Skin epidermis (tissue), 12 donors: ENCODE data around the gene HUNK.
"Not testable (repeated sequence)": the region's sequence is repeated elsewhere in the genome, so short reads cannot be mapped to it uniquely, and the experiment has no call there.

Source experiments
- H3K27ac ChIP-seq, 21 experiments: fragments of 200-600 bp; sonication (generic) in 11 of 21; one replicate each; pipeline ENCODE4 v1.5.0; 2020; ENCODE audit warnings: mild to moderate bottlenecking in 3 of 21, inconsistent platforms in 2 of 21, moderate library complexity in 2 of 21
- H3K4me3 ChIP-seq, 7 experiments: fragments of 200-600 bp; sonication (generic) in 2 of 7; one replicate each; pipeline ENCODE4 v1.5.0; 2020; ENCODE audit warnings: inconsistent platforms in 2 of 7, mild to moderate bottlenecking in 2 of 7, moderate library complexity in 1 of 7

HUNK gene

DNA sequence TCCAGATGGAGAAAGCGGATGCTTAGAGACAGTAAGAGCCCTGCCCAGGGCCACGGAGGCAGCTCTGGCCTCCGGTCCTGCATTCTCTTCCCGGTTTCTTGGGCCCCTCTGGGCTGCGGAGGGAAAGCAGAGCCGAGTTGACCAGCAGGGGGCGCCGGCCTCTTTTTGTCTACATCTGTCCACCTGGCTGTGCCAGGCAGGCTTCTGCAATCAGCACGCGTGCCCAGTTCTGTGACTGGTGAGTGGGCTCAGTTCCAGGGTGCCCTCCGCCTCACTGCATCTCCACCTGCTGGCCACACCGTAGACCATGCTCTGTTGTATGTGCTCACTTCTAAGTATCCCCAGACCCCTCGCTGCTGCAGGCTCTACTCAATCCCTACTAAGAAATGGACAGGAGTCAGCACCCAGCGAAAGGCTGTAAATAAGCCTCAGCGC lies 6.7 kb upstream of the HUNK start:
- no peak overlapping the region for H3K4me3 ChIP-seq
- peak overlapping the region in 1 of 21 experiments; percentile 24 for H3K27ac ChIP-seq

DNA sequence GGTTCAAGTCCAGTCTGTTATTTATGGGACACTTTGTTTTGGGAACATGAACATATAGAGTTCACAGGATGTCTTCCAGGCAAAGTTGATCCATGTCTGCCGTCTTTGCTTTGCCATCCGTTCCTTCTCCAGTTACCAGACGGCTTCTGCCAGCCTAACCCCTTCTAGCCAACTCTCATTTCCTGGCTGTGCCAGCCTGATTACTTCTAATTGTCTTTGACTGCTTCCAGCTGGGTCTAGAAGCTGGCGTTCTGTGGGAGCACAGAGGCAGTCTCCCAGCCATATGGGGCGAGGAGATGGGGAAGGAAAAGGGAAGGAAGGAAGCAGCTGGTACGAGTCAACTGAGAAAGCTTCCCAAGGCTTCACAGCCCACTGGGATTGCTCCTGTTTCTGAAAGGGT lies 3.1 kb upstream of the HUNK start:
- Histone ChIP-seq H3K4me3 (no peak overlapping the region), H3K27ac (no peak overlapping the region)

GRCh38 chr21:31870472-31871193 lies 2.2 kb upstream of the HUNK start:
- Histone ChIP-seq H3K27ac (no peak overlapping the region), H3K4me3 (no peak overlapping the region)

- H3K27ac ChIP-seq, H3K4me3 ChIP-seq: not testable (repeated sequence)
Observed at GRCh38 chr21:31871371-31871770, 1.4 kb upstream of the HUNK start.

GRCh38 chr21:31872072-31872451 lies 758 bp upstream of the HUNK start:
- peak overlapping the region in 5 of 21 experiments; percentile 39 to 83 (median 75) for H3K27ac ChIP-seq
- H3K4me3 ChIP-seq: peak overlapping the region in 4 of 7 experiments; percentile 39 to 69 (median 64)

- H3K4me3 ChIP-seq: peak overlapping the region; percentile 39 to 69 (median 51)
- H3K27ac ChIP-seq: peak overlapping the region in 18 of 21 experiments; percentile 29 to 88 (median 58)
Observed at GRCh38 chr21:31873275-31873695, 465 bp downstream of the HUNK start.

- peak overlapping the region; percentile 39 to 69 (median 51) for H3K4me3 ChIP-seq
- peak overlapping the region in 13 of 21 experiments; percentile 29 to 88 (median 68) for H3K27ac ChIP-seq
Observed at GRCh38 chr21:31873696-31874599, 1.1 kb downstream of the HUNK start.

GRCh38 chr21:31874812-31875212 lies 2.0 kb downstream of the HUNK start:
- Histone ChIP-seq H3K4me3 (peak overlapping the region in 5 of 7 experiments; percentile 4 to 69 (median 62)), H3K27ac (peak overlapping the region in 7 of 21 experiments; percentile 9 to 88 (median 75))

- H3K4me3 ChIP-seq: peak overlapping the region in 3 of 7 experiments; percentile 62 to 69 (median 66)
- H3K27ac ChIP-seq: peak overlapping the region in 3 of 21 experiments; percentile 22 to 88 (median 78)
Observed at GRCh38 chr21:31875496-31876015, 2.7 kb downstream of the HUNK start.

DNA sequence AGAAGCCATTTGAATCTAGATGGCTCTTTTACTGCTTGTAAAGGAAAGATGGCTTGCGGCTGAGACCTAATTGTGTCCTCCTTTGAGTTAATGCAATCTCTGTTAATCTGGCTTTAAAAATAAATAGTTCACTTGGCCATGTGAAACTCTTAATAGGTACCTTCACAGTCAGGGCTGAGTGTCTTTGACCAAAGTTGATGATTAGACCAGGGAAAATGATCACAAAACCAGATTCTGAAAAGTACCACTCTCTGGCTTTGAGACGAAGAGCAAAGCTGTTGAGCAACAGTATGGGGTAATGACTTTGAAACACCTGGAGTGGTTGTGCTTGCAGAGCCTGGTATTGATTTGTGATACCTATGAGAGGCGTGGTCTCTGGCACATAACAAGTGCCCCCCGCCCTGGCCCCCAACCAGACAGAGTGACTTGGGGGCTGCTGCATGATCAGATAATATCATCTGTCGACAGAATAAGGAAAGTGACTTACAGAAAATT lies 4.7 kb downstream of the HUNK start:
- H3K4me3 ChIP-seq: no peak overlapping the region
- no peak overlapping the region for H3K27ac ChIP-seq

- Histone ChIP-seq H3K4me3 (no peak overlapping the region), H3K27ac (no peak overlapping the region)
Observed at GRCh38 chr21:31878831-31879230, 6.0 kb downstream of the HUNK start.

DNA sequence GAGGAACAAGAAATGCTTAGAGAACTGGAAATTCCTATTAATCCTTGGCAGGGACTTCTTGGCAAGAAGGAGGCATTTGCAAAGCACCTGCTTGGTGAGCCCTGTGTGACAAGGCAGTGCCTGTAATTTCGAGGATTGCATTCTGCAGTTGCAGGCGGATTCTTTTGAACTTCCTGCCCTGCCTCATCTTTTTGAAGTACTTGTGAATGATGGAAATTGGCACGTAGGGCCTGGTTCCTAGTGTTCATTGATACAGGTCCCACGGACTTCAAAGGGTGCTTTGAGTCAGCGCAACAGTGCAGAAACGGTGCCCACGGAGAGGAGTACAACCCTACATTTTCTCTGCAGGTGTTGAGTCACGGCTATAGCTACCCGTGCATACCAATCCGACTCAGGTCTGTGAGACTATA lies 6.4 kb downstream of the HUNK start:
- Histone ChIP-seq H3K4me3 (no peak overlapping the region), H3K27ac (no peak overlapping the region)

- no peak overlapping the region for H3K27ac ChIP-seq
- no peak overlapping the region for H3K4me3 ChIP-seq
Observed at GRCh38 chr21:31879911-31880310, 7.1 kb downstream of the HUNK start.

GRCh38 chr21:31880816-31881215 lies 8.0 kb downstream of the HUNK start:
- H3K4me3 ChIP-seq: no peak overlapping the region
- H3K27ac ChIP-seq: no peak overlapping the region

- no peak overlapping the region for H3K27ac ChIP-seq
- H3K4me3 ChIP-seq: no peak overlapping the region
Observed at GRCh38 chr21:31882711-31883110, 9.9 kb downstream of the HUNK start.

GRCh38 chr21:31885146-31885545 lies 12.3 kb downstream of the HUNK start:
- Histone ChIP-seq H3K4me3 (no peak overlapping the region), H3K27ac (no peak overlapping the region)

DNA sequence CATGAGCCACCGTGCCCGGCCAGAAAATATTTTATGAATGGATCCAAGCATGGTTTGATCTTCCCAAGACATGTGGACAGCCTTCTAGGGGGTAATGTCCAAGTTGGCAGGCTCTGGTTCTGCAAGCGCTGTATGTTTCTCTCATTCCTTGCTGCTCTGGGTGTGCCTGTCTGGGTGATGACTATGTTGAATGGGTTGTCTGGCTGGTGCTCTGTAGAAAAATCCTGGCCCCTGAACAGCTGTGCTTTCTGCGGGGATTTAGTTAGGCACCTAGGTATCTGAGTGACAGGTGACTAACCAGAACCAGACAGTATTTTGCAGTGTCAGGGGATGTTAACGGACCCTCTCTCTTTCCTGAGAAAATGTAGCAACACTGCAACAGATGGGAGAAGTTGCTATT lies 14.1 kb downstream of the HUNK start:
- Histone ChIP-seq H3K4me3 (no peak overlapping the region), H3K27ac (no peak overlapping the region)

DNA sequence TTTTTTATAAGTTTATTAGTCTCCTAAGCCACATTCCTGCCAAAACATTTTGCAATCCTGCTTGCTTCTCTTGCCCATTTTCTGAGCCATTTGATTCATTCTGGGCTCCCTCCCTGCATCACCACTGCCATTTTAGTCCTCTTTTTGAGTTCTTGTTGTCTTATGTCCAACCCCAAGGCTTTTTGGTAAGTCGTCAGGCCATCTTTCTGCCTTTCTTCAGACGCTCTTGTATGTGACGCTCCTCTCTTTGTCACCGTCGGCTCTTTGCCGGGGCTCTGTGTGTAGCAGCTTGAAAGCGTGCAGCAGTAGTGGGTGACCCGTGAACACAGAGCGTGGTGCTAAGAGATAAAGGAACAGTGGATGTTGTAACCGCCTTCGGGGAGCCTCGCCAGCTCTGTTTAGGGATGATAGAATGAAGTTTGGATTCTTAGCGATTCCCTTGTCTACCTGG lies 14.6 kb downstream of the HUNK start:
- Histone ChIP-seq H3K4me3 (no peak overlapping the region), H3K27ac (no peak overlapping the region)

DNA sequence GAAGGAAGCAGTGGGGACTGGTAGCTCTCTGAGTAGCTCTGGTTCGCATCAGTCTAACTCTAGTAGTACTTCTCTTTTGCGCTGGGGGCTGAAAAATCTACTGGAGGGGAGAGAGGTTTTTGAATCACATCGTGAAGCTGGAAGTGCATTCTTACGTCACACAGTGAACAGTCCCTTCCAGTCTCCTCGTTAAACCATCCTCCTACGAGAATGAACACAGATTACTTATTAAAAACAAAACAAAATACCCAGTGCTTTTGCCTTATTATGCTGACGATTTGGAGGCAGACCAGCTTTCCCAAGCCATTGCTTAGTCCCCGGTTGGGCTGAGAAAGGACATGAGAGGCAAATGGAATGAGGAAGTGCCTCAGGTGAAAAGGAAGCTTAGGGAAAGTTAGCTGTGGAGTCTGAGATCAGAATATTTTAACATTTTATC lies 16.1 kb downstream of the HUNK start:
- Histone ChIP-seq H3K4me3 (no peak overlapping the region), H3K27ac (peak overlapping the region in 1 of 21 experiments; percentile 24)

GRCh38 chr21:31889460-31889859 lies 16.6 kb downstream of the HUNK start:
- Histone ChIP-seq H3K4me3 (no peak overlapping the region), H3K27ac (peak overlapping the region in 1 of 21 experiments; percentile 24)
